NCI-H1105 treated with DMSO at 0.1 percent for 48 hours (cell line): Measurements from ENCODE around the gene VGLL2.
A peak's percentile ranks its signal among the peaks of the same experiment; 100 is the strongest.

Experiments
- DNase-seq: peaks from one replicate; lab custom pipeline; 2025; lab: John Stamatoyannopoulos, UW

VGLL2 gene

DNA sequence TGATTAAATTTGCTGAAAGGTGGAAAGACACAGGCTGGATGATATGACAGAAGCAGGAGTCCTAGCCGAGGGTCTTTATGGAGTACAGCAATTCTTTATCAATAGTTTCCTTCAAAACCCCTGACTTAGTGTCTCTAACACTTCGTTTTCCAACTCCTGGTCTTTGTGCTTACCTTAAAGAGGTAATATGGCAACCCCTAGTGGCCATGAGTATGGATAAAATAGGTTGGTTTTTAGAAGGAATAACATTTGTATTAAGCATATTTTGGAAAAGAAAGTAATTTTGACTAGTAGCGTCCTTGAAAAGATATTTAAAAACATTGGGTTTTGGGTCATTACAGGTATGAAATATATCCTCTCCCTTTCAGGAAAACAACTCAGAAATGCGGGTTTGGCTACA is 51.9 kb downstream of the VGLL2 start:
- peak; percentile 63 for DNase-seq
